ENCODE data around the gene SS18L1. TPM values are rescaled to one million over a fixed set of nuclear protein-coding genes. Genes with fewer than 3 reads are reported as not detected.
A peak's percentile ranks its signal among the peaks of the same experiment; 100 is the strongest.

SS18L1 gene
- total RNA-seq, 1 experiment from 2014 or later: 34.1 TPM

- Mint-ChIP-seq H3K27ac (peak overlapping the region; percentile 43), H3K4me1 (no peaks in the 10 kb centered on the region), H3K4me3 (no peak overlapping the region), H3K27me3 (ENCODE audit: low read depth) (no peaks in the 10 kb centered on the region), H3K36me3 (peaks cover 38% of the 10 kb centered on the region), H3K9me3 (no peaks in the 10 kb centered on the region)
- no peak for ATAC-seq
- ChIA-PET CTCF (no interaction called here), POLR2A (no interaction called here)
- no peak for TF ChIP-seq ZNF416 (CRISPR knock-in tag; IDR thresholded peaks at IDR 0.05)
- TF ChIP-seq TEAD1 (CRISPR knock-in tag; IDR thresholded peaks at IDR 0.05): no peak
- no peak for TF ChIP-seq ETV6 (CRISPR knock-in tag; IDR thresholded peaks at IDR 0.05)
- no peak for TF ChIP-seq GABPB1 (CRISPR knock-in tag; IDR thresholded peaks at IDR 0.05)
- no peak for TF ChIP-seq ELF4 (CRISPR knock-in tag; IDR thresholded peaks at IDR 0.05; ENCODE audit: low read depth)
- no peak for TF ChIP-seq FOXP4 (CRISPR knock-in tag; IDR thresholded peaks at IDR 0.05)
- TF ChIP-seq FOXP1 (CRISPR knock-in tag; IDR thresholded peaks at IDR 0.05; ENCODE audit: borderline replicate concordance): no peak
- no peak for TF ChIP-seq ATF1 (CRISPR knock-in tag; IDR thresholded peaks at IDR 0.05)
- no peak for TF ChIP-seq PRDM15 (CRISPR knock-in tag; IDR thresholded peaks at IDR 0.05)
- TF ChIP-seq ATF3 (CRISPR knock-in tag; conservative IDR thresholded peaks at IDR 0.05): no peak
- TF ChIP-seq RORB (CRISPR knock-in tag; IDR thresholded peaks at IDR 0.05): no peak
- no peak for TF ChIP-seq IRF1 (CRISPR knock-in tag; IDR thresholded peaks at IDR 0.05)
- no peak for TF ChIP-seq ERG (CRISPR knock-in tag; IDR thresholded peaks at IDR 0.05)
- TF ChIP-seq FOXJ3 (CRISPR knock-in tag; IDR thresholded peaks at IDR 0.05; ENCODE audit: borderline replicate concordance): no peak
- TF ChIP-seq TCF7 (CRISPR knock-in tag; IDR thresholded peaks at IDR 0.05; ENCODE audit: low read depth): no peak
- no peak for TF ChIP-seq ARID4B (CRISPR knock-in tag; IDR thresholded peaks at IDR 0.05; ENCODE audit: borderline replicate concordance)
- no peak for DNase-seq (ENCODE audit: low spot score)
Measured at GRCh38 chr20:62203378-62204030, 59.9 kb downstream of the SS18L1 start.

Data from WTC11 (cell line).